ENCODE results near the gene PLPPR2.

PLPPR2 gene

DNA sequence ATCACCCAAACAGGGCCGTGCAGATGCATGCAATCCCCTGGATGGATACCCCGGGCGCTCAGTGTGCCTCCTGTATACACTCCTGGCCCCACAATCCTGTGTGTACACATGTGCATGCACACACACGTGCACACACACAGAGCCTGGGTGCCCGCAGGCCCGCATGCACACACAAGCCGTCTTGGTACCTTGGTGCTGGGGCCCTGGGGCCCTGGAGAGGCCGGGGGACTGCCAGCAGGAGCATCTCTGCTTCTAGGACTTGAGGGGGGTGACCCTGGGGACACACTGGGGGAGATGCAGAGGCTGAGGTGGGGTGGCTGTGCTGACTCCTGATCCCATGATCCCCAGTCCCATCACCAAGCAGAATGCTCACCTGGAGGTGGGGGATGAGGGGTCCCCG lies 44.4 kb downstream of the PLPPR2 start:
- Histone ChIP-seq H3K9me2 (replicated peaks; ENCODE audit: low read depth, low read length) (no peaks in the 10 kb centered on the region), H3F3A (ENCODE audit: low read depth) (no peaks in the 10 kb centered on the region), H3K4me3 (ENCODE audit: low read length, poor library complexity, severe bottlenecking) (no peak overlapping the region), H3K36me3 (ENCODE audit: insufficient read depth, low read length) (no peaks in the 10 kb centered on the region), H3K9ac (ENCODE audit: low read depth, low read length, poor library complexity, severe bottlenecking) (no peak overlapping the region), H3K4me1 (ENCODE audit: insufficient read depth, low read length, poor library complexity, severe bottlenecking) (no peaks in the 10 kb centered on the region), H4K20me1 (ENCODE audit: insufficient read depth, low read length, poor library complexity, severe bottlenecking) (no peaks in the 10 kb centered on the region), H2AFZ (ENCODE audit: low read length) (no peak overlapping the region), H3K79me2 (ENCODE audit: insufficient read depth, low read length) (no peaks in the 10 kb centered on the region), H3K27me3 (ENCODE audit: insufficient read depth, low read length, poor library complexity, severe bottlenecking) (no peaks in the 10 kb centered on the region), H3K4me2 (ENCODE audit: low read depth, low read length, poor library complexity, severe bottlenecking) (no peak overlapping the region), H3K9me3 (ENCODE audit: insufficient read depth, low read depth, low read length) (no peaks in the 10 kb centered on the region)
- TF ChIP-seq, protein P1, sequence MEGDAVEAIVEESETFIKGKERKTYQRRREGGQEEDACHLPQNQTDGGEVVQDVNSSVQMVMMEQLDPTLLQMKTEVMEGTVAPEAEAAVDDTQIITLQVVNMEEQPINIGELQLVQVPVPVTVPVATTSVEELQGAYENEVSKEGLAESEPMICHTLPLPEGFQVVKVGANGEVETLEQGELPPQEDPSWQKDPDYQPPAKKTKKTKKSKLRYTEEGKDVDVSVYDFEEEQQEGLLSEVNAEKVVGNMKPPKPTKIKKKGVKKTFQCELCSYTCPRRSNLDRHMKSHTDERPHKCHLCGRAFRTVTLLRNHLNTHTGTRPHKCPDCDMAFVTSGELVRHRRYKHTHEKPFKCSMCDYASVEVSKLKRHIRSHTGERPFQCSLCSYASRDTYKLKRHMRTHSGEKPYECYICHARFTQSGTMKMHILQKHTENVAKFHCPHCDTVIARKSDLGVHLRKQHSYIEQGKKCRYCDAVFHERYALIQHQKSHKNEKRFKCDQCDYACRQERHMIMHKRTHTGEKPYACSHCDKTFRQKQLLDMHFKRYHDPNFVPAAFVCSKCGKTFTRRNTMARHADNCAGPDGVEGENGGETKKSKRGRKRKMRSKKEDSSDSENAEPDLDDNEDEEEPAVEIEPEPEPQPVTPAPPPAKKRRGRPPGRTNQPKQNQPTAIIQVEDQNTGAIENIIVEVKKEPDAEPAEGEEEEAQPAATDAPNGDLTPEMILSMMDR (conservative IDR thresholded peaks at IDR 0.05; ENCODE audit: low read length) = no peak
- no peak for TF ChIP-seq EZH2phosphoT487 (IDR thresholded peaks at IDR 0.05; ENCODE audit: borderline replicate concordance)

DNA sequence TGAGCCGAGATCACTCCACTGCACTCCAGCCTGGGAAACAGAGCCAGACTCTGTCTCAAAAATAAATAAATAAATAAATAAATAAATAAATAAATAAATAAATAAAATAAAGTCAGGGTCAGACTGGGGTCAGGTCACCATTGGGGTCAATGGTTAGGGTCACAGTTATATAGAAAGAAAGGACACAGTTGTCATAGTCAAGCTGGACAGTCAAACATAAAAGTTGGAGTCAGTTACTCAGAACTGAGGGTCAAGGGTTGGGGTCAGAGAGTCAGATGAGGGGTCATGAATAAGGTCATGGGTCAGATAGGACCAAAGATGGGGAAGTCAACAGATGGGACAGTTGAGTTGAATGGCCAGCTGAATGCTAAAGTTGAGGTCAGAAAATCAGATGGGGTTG lies 45.6 kb downstream of the PLPPR2 start:
- no peaks in the 10 kb centered on the region for H4K20me1 ChIP-seq (ENCODE audit: insufficient read depth, low read length, poor library complexity, severe bottlenecking)
- H3K9me3 ChIP-seq (ENCODE audit: insufficient read depth, low read depth, low read length) = no peaks in the 10 kb centered on the region
- TF ChIP-seq, protein P1 (conservative IDR thresholded peaks at IDR 0.05; ENCODE audit: low read length) = no peak
- no peak for TF ChIP-seq EZH2phosphoT487 (IDR thresholded peaks at IDR 0.05; ENCODE audit: borderline replicate concordance)

DNA sequence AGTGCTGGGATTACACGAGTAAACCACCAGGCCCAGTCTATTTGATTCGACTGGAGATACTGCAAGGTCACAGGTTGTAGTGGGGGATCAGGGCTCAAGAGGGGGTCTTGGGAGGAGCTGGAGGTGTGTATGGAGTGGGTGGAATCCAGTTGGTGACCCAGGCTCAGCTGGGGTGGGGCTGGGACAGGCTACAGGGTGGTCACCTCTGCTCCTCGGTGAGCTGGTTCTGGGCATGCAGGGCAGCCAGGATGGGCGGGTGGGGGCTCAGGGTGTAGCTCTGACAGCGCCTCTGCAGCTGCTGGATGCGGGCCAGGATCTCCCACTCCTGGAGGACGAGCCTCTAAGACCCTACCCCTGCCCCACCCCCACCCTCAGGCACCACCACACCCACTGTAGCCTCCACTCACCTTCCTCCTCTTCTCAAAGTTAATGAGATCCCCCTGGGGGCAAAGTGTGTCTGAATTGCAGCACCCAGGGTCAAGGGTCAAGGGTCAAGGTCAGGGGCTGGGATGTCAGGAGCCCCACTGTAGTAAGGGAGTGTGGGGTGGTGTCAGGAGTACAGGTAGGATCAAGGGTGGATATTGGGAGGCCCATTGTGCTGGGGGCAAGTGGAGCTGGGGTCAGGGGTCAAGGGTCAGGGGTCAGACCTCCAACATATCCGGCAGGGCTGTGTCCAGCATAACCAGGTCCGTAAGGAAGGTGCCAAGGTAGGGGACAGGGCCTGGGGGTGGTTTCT lies 46.7 kb downstream of the PLPPR2 start:
- TF ChIP-seq EZH2phosphoT487 (IDR thresholded peaks at IDR 0.05; ENCODE audit: borderline replicate concordance) = no peak
- TF ChIP-seq, protein P1 (conservative IDR thresholded peaks at IDR 0.05; ENCODE audit: low read length) = no peak
- no peaks in the 10 kb centered on the region for H3F3A ChIP-seq (ENCODE audit: low read depth)
- no peaks in the 10 kb centered on the region for H3K79me2 ChIP-seq (ENCODE audit: insufficient read depth, low read length)
- H3K4me2 ChIP-seq (ENCODE audit: low read depth, low read length, poor library complexity, severe bottlenecking) = no peak overlapping the region
- no peak overlapping the region for H2AFZ ChIP-seq (ENCODE audit: low read length)
- no peak overlapping the region for H3K4me3 ChIP-seq (ENCODE audit: low read length, poor library complexity, severe bottlenecking)
- H3K36me3 ChIP-seq (ENCODE audit: insufficient read depth, low read length) = no peaks in the 10 kb centered on the region
- no peaks in the 10 kb centered on the region for H3K27me3 ChIP-seq (ENCODE audit: insufficient read depth, low read length, poor library complexity, severe bottlenecking)
- H3K9me2 ChIP-seq (replicated peaks; ENCODE audit: low read depth, low read length) = no peaks in the 10 kb centered on the region
- H3K9ac ChIP-seq (ENCODE audit: low read depth, low read length, poor library complexity, severe bottlenecking) = no peak overlapping the region
- H3K4me1 ChIP-seq (ENCODE audit: insufficient read depth, low read length, poor library complexity, severe bottlenecking) = no peaks in the 10 kb centered on the region
- H4K20me1 ChIP-seq (ENCODE audit: insufficient read depth, low read length, poor library complexity, severe bottlenecking) = no peaks in the 10 kb centered on the region
- no peaks in the 10 kb centered on the region for H3K9me3 ChIP-seq (ENCODE audit: insufficient read depth, low read depth, low read length)

More for the DNA sequence above, 45.6 kb downstream of the PLPPR2 start:
- H3K79me2 ChIP-seq (ENCODE audit: insufficient read depth, low read length) = no peaks in the 10 kb centered on the region
- no peaks in the 10 kb centered on the region for H3K4me1 ChIP-seq (ENCODE audit: insufficient read depth, low read length, poor library complexity, severe bottlenecking)
- H3F3A ChIP-seq (ENCODE audit: low read depth) = no peaks in the 10 kb centered on the region
- no peak overlapping the region for H3K4me3 ChIP-seq (ENCODE audit: low read length, poor library complexity, severe bottlenecking)
- no peak overlapping the region for H3K4me2 ChIP-seq (ENCODE audit: low read depth, low read length, poor library complexity, severe bottlenecking)
- no peaks in the 10 kb centered on the region for H3K27me3 ChIP-seq (ENCODE audit: insufficient read depth, low read length, poor library complexity, severe bottlenecking)
- H3K9me2 ChIP-seq (replicated peaks; ENCODE audit: low read depth, low read length) = no peaks in the 10 kb centered on the region
- no peak overlapping the region for H3K9ac ChIP-seq (ENCODE audit: low read depth, low read length, poor library complexity, severe bottlenecking)
- H2AFZ ChIP-seq (ENCODE audit: low read length) = no peak overlapping the region
- no peaks in the 10 kb centered on the region for H3K36me3 ChIP-seq (ENCODE audit: insufficient read depth, low read length)

All from Loucy (cell line).